Stimulated activated naive B cell treated with anti-CD40 and anti-IgM and Interleukin-4, amounts not matched to agents 10 μg/mL and 1 μg/mL and 100 μg/mL, for 72 hours (primary cell): ENCODE results near the gene HHAT.

Experiments used
- ATAC-seq, 2 donors: fragments of 150-1000 bp; cut with Tn5 transposase; replicated peaks; 2 replicates each; pipeline ENCODE4 v1.10.0; 2021; ENCODE audit warnings: moderate library complexity in 1 of 2
- DNase-seq: peaks from one replicate; pipeline ENCODE4 v3.0.0; 2021
- H3K27ac Mint-ChIP-seq: one replicate; pipeline ENCODE4 v1.8.0; 2022; ENCODE audit warnings: mild to moderate bottlenecking, mixed read lengths
- H3K27me3 Mint-ChIP-seq, 2 donors: one replicate each; pipeline ENCODE4 v1.8.0; 2022; ENCODE audit warnings: mixed read lengths in 2 of 2
- H3K36me3 Mint-ChIP-seq, 2 donors: one replicate each; pipeline ENCODE4 v1.8.0; 2022; ENCODE audit warnings: mixed read lengths in 2 of 2, mild to moderate bottlenecking in 1 of 2
- H3K4me1 Mint-ChIP-seq, 2 donors: one replicate each; pipeline ENCODE4 v1.8.0; 2022; ENCODE audit warnings: mixed read lengths in 2 of 2, mild to moderate bottlenecking in 1 of 2
- H3K4me3 Mint-ChIP-seq, 2 donors: one replicate each; pipeline ENCODE4 v1.8.0; 2022; ENCODE audit warnings: mild to moderate bottlenecking in 2 of 2, mixed read lengths in 2 of 2, moderate library complexity in 1 of 2
- H3K9me3 Mint-ChIP-seq, 2 donors: one replicate each; pipeline ENCODE4 v1.8.0; 2022; ENCODE audit warnings: mixed read lengths in 2 of 2, mild to moderate bottlenecking in 1 of 2

HHAT gene

GRCh38 chr1:210709701-210710100, 381.0 kb downstream of the HHAT start:
- H3K27me3 Mint-ChIP-seq, result no peaks in the 10 kb centered on the region
- H3K36me3 Mint-ChIP-seq, result no peaks in the 10 kb centered on the region
- no peak for ATAC-seq

GRCh38 chr1:210711825-210712612, 383.3 kb downstream of the HHAT start:
- Mint-ChIP-seq H3K36me3 (no peaks in the 10 kb centered on the region), H3K4me3 (no peak overlapping the region), H3K27me3 (no peaks in the 10 kb centered on the region), H3K27ac (no peak overlapping the region), H3K9me3 (no peaks in the 10 kb centered on the region), H3K4me1 (no peaks in the 10 kb centered on the region)
- DNase-seq (no peak), ATAC-seq (no peak)

More at GRCh38 chr1:210709701-210710100, 381.0 kb downstream of the HHAT start:
- H3K4me1 Mint-ChIP-seq, result no peaks in the 10 kb centered on the region
- no peak overlapping the region for H3K4me3 Mint-ChIP-seq
- no peaks in the 10 kb centered on the region for H3K9me3 Mint-ChIP-seq
- DNase-seq, result no peak
- H3K27ac Mint-ChIP-seq, result no peak overlapping the region

- Mint-ChIP-seq H3K27ac (no peak overlapping the region), H3K36me3 (no peaks in the 10 kb centered on the region), H3K4me1 (no peaks in the 10 kb centered on the region), H3K27me3 (no peaks in the 10 kb centered on the region), H3K9me3 (no peaks in the 10 kb centered on the region), H3K4me3 (no peak overlapping the region)
- DNase-seq, result no peak
- ATAC-seq, result no peak
Observed at GRCh38 chr1:210715072-210715471, 386.4 kb downstream of the HHAT start.

GRCh38 chr1:210722410-210723081, 393.8 kb downstream of the HHAT start:
- H3K27me3 Mint-ChIP-seq, result no peaks in the 10 kb centered on the region
- ATAC-seq, result no peak
- no peak overlapping the region for H3K4me3 Mint-ChIP-seq
- DNase-seq, result no peak
- peaks cover 0 to 2% of the 10 kb centered on the region in 2 donors for H3K9me3 Mint-ChIP-seq
- no peaks in the 10 kb centered on the region for H3K4me1 Mint-ChIP-seq
- no peaks in the 10 kb centered on the region for H3K36me3 Mint-ChIP-seq
- no peak overlapping the region for H3K27ac Mint-ChIP-seq

- Mint-ChIP-seq H3K4me1 (no peaks in the 10 kb centered on the region), H3K27ac (no peak overlapping the region), H3K27me3 (no peaks in the 10 kb centered on the region), H3K4me3 (no peak overlapping the region), H3K9me3 (peaks cover 0 to 2% of the 10 kb centered on the region in 2 donors), H3K36me3 (no peaks in the 10 kb centered on the region)
- no peak for ATAC-seq
- no peak for DNase-seq
Observed at GRCh38 chr1:210723646-210724045, 394.9 kb downstream of the HHAT start.

GRCh38 chr1:210724768-210725167, 396.1 kb downstream of the HHAT start:
- peaks cover 0 to 2% of the 10 kb centered on the region in 2 donors for H3K9me3 Mint-ChIP-seq
- no peak for DNase-seq
- H3K27ac Mint-ChIP-seq, result no peak overlapping the region
- no peaks in the 10 kb centered on the region for H3K27me3 Mint-ChIP-seq
- no peaks in the 10 kb centered on the region for H3K4me1 Mint-ChIP-seq
- no peaks in the 10 kb centered on the region for H3K36me3 Mint-ChIP-seq
- no peak overlapping the region for H3K4me3 Mint-ChIP-seq
- no peak for ATAC-seq
